Testis (tissue), 2 donors: ENCODE data around the gene AGAP1.

ENCODE experiments used
- POLR2A ChIP-seq: fragments of 450-650 bp; IDR thresholded peaks from one replicate; pipeline ENCODE4 v1.6.1; 2017; ENCODE audit warnings: antibody characterized with exemption, mild to moderate bottlenecking, moderate library complexity
- TF ChIP-seq, protein P1 (sequence below), 3 experiments: fragments of 450-650 bp in 2 of 3; fragments of 200-600 bp in 1 of 3; sonication (generic) in 1 of 3; IDR thresholded peaks; one replicate each; pipeline ENCODE4 v1.5.1; 2016 to 2019; ENCODE audit warnings: antibody characterized with exemption in 3 of 3, mild to moderate bottlenecking in 2 of 3, moderate library complexity in 1 of 3

DNA sequence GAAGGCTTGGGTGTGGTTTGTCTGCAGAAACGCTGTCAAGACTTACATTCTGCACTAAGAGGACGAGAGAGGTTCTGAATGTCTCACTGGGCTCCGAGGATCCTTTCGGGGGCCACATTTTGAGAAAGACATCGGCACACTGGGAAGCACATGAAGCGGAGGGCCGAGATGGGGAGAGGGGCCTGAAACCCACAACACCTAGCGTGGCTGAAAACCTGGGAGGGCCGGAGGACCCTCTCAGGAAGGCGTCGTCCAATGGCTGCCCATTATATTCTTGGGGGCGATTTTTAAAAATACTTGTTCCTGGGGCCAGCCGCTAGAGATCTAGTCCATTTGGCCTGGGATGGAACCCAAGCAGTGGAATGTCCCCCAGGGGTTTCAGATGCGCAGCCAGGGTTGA lies 444.8 kb downstream of the AGAP1 start:
- TF ChIP-seq, protein P1, sequence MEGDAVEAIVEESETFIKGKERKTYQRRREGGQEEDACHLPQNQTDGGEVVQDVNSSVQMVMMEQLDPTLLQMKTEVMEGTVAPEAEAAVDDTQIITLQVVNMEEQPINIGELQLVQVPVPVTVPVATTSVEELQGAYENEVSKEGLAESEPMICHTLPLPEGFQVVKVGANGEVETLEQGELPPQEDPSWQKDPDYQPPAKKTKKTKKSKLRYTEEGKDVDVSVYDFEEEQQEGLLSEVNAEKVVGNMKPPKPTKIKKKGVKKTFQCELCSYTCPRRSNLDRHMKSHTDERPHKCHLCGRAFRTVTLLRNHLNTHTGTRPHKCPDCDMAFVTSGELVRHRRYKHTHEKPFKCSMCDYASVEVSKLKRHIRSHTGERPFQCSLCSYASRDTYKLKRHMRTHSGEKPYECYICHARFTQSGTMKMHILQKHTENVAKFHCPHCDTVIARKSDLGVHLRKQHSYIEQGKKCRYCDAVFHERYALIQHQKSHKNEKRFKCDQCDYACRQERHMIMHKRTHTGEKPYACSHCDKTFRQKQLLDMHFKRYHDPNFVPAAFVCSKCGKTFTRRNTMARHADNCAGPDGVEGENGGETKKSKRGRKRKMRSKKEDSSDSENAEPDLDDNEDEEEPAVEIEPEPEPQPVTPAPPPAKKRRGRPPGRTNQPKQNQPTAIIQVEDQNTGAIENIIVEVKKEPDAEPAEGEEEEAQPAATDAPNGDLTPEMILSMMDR (IDR thresholded peaks at IDR 0.05): no peak
- no peak for TF ChIP-seq POLR2A
